Astrocyte (in vitro differentiated cells and primary cell): ENCODE results near the gene LDAH. TPM values are rescaled to one million over a fixed set of nuclear protein-coding genes. Genes with fewer than 3 reads are reported as not detected.

Source experiments
- DNase-seq: peaks from one replicate; pipeline ENCODE4 v3.0.0-alpha.2; 2010; ENCODE audit warnings: low read depth
- FAIRE-seq: peaks from 2 replicates; lab custom pipeline; 2011; peaks lifted over from hg19 to GRCh38; lab: Jason Lieb, UNC
- H2AFZ ChIP-seq: 2 replicates; pipeline ENCODE4 v1.6.0; 2012; ENCODE audit warnings: low read depth, low read length, inconsistent platforms
- H3K27ac ChIP-seq: 2 replicates; pipeline ENCODE4 v1.5.1; 2011; ENCODE audit warnings: low read depth, low read length, inconsistent platforms
- H3K27me3 ChIP-seq: 2 replicates; pipeline ENCODE4 v1.6.0; 2011; ENCODE audit warnings: low read length, inconsistent platforms; ENCODE audit not compliant: insufficient read depth
- H3K36me3 ChIP-seq: 2 replicates; pipeline ENCODE4 v1.5.1; 2011; ENCODE audit warnings: low read length, inconsistent platforms; ENCODE audit not compliant: insufficient read depth
- H3K4me1 ChIP-seq: 2 replicates; pipeline ENCODE4 v1.5.1; 2011; ENCODE audit warnings: low read length, inconsistent platforms; ENCODE audit not compliant: insufficient read depth
- H3K4me2 ChIP-seq: 2 replicates; pipeline ENCODE4 v1.6.0; 2012; ENCODE audit warnings: low read length, inconsistent platforms
- H3K4me3 ChIP-seq: 2 replicates; pipeline ENCODE4 v1.5.1; 2011; ENCODE audit warnings: low read depth, mild to moderate bottlenecking, low read length, inconsistent platforms; ENCODE audit not compliant: insufficient read depth
- H3K79me2 ChIP-seq: 2 replicates; pipeline ENCODE4 v1.6.0; 2012; ENCODE audit warnings: mild to moderate bottlenecking, low read length, inconsistent platforms; ENCODE audit not compliant: insufficient read depth
- H3K9ac ChIP-seq: 2 replicates; pipeline ENCODE4 v1.6.0; 2012; ENCODE audit warnings: mild to moderate bottlenecking, low read length, inconsistent platforms
- H3K9me3 ChIP-seq: 2 replicates; pipeline ENCODE4 v1.5.1; 2012; ENCODE audit warnings: low read depth, mild to moderate bottlenecking, low read length, inconsistent platforms; ENCODE audit not compliant: insufficient read depth
- H4K20me1 ChIP-seq: 2 replicates; pipeline ENCODE4 v1.6.0; 2012; ENCODE audit warnings: low read length, inconsistent platforms; ENCODE audit not compliant: insufficient read depth
- H3K27ac Mint-ChIP-seq: one replicate; pipeline ENCODE4 v1.8.0; 2021; ENCODE audit warnings: mild to moderate bottlenecking, mixed read lengths; ENCODE audit not compliant: unreplicated experiment
- H3K27me3 Mint-ChIP-seq: one replicate; pipeline ENCODE4 v1.8.0; 2021; ENCODE audit warnings: low read depth, mixed read lengths; ENCODE audit not compliant: unreplicated experiment
- H3K36me3 Mint-ChIP-seq: one replicate; pipeline ENCODE4 v1.8.0; 2021; ENCODE audit warnings: low read depth, mixed read lengths; ENCODE audit not compliant: unreplicated experiment
- H3K4me1 Mint-ChIP-seq: one replicate; pipeline ENCODE4 v1.8.0; 2021; ENCODE audit warnings: low read depth, mixed read lengths; ENCODE audit not compliant: unreplicated experiment
- H3K4me3 Mint-ChIP-seq: one replicate; pipeline ENCODE4 v1.8.0; 2021; ENCODE audit warnings: mild to moderate bottlenecking, moderate library complexity, mixed read lengths; ENCODE audit not compliant: unreplicated experiment
- H3K9me3 Mint-ChIP-seq: one replicate; pipeline ENCODE4 v1.8.0; 2021; ENCODE audit warnings: mild to moderate bottlenecking, mixed read lengths; ENCODE audit not compliant: unreplicated experiment
- CTCF ChIP-seq: IDR thresholded peaks from 2 replicates; pipeline ENCODE4 v1.5.1; 2011; ENCODE audit warnings: low read depth, mild to moderate bottlenecking, inconsistent platforms, low read length, moderate library complexity; ENCODE audit not compliant: insufficient read depth
- EZH2 ChIP-seq: IDR thresholded peaks from 2 replicates; pipeline ENCODE4 v1.6.1; 2012; ENCODE audit warnings: mild to moderate bottlenecking, low read length, inconsistent platforms; ENCODE audit not compliant: insufficient read depth
- total RNA-seq: library from RNA; stranded (reverse); gene quantifications from 2 replicates; pipeline ENCODE4 v1.2.1, GENCODE V29; 2021

The LDAH gene
- total RNA-seq, 1 donor from 2014 or later, result 19.3 TPM

- Mint-ChIP-seq H3K9me3 (no peaks in the 10 kb centered on the region), H3K4me1 (peaks cover 19% of the 10 kb centered on the region), H3K27me3 (no peaks in the 10 kb centered on the region), H3K36me3 (no peaks in the 10 kb centered on the region), H3K27ac (no peak overlapping the region), H3K4me3 (no peak overlapping the region)
- Histone ChIP-seq H4K20me1 (no peaks in the 10 kb centered on the region), H3K9me3 (no peaks in the 10 kb centered on the region), H3K4me3 (no peak overlapping the region), H3K9ac (no peak overlapping the region), H3K27ac (no peak overlapping the region), H3K36me3 (no peaks in the 10 kb centered on the region), H2AFZ (no peak overlapping the region), H3K79me2 (no peaks in the 10 kb centered on the region), H3K27me3 (no peaks in the 10 kb centered on the region), H3K4me2 (no peak overlapping the region), H3K4me1 (no peaks in the 10 kb centered on the region)
- TF ChIP-seq EZH2 (no peak), CTCF (no peak)
- FAIRE-seq (no peak), DNase-seq (no peak)
Measured at GRCh38 chr2:20747317-20747716, 75.6 kb downstream of the LDAH start.

GRCh38 chr2:20745924-20746555 is 76.9 kb downstream of the LDAH start:
- H3K79me2 ChIP-seq, result no peaks in the 10 kb centered on the region
- no peaks in the 10 kb centered on the region for H3K27me3 ChIP-seq
- DNase-seq (peak; percentile 65), FAIRE-seq (no peak)
- no peak overlapping the region for H3K4me2 ChIP-seq
- no peaks in the 10 kb centered on the region for H3K4me1 ChIP-seq
- H3K27ac Mint-ChIP-seq, result peak overlapping the region; percentile 10
- no peak overlapping the region for H3K27ac ChIP-seq
- TF ChIP-seq CTCF (no peak), EZH2 (no peak)
- peaks cover 19% of the 10 kb centered on the region for H3K4me1 Mint-ChIP-seq
- H4K20me1 ChIP-seq, result no peaks in the 10 kb centered on the region
- no peaks in the 10 kb centered on the region for H3K9me3 ChIP-seq
- no peaks in the 10 kb centered on the region for H3K36me3 Mint-ChIP-seq
- no peaks in the 10 kb centered on the region for H3K27me3 Mint-ChIP-seq
- no peak overlapping the region for H3K4me3 Mint-ChIP-seq
- no peak overlapping the region for H3K4me3 ChIP-seq
- H2AFZ ChIP-seq, result no peak overlapping the region
- H3K36me3 ChIP-seq, result no peaks in the 10 kb centered on the region
- no peaks in the 10 kb centered on the region for H3K9me3 Mint-ChIP-seq
- H3K9ac ChIP-seq, result no peak overlapping the region
